Activated B cell treated with CpG ODN at 0.5 μM for 24 hours (primary cell): ENCODE measurements around the gene PLEKHA6. TPM values are rescaled to one million over a fixed set of nuclear protein-coding genes. Genes with fewer than 3 reads are reported as not detected.

Experiments
- ATAC-seq: fragments of 200-7000 bp; cut with Tn5 transposase; one replicate; pipeline ENCODE4 v1.10.0; 2021; ENCODE audit warnings: low read depth, mild to moderate bottlenecking, moderate library complexity
- CTCF ChIA-PET: fragments of 350-600 bp; sonication (Branson Sonifier 250); formaldehyde crosslinking; loops from one replicate; lab custom pipeline; 2021; ENCODE audit warnings: antibody characterized with exemption; lab: Charles Lee
- POLR2A ChIA-PET: fragments of 350-600 bp; sonication (Branson Sonifier 250); formaldehyde crosslinking; loops from one replicate; lab custom pipeline; 2021; ENCODE audit warnings: antibody characterized with exemption; lab: Charles Lee
- DNase-seq: peaks from one replicate; pipeline ENCODE4 v3.0.0; 2022
- H3K27ac Mint-ChIP-seq: one replicate; pipeline ENCODE4 v1.8.0; 2020; ENCODE audit warnings: mixed read lengths
- H3K27me3 Mint-ChIP-seq: one replicate; pipeline ENCODE4 v1.8.0; 2021; ENCODE audit warnings: mixed read lengths
- H3K36me3 Mint-ChIP-seq: one replicate; pipeline ENCODE4 v1.8.0; 2021; ENCODE audit warnings: low read depth, mixed read lengths
- H3K4me1 Mint-ChIP-seq: one replicate; pipeline ENCODE4 v1.8.0; 2021; ENCODE audit warnings: mixed read lengths
- H3K4me3 Mint-ChIP-seq: one replicate; pipeline ENCODE4 v1.8.0; 2020; ENCODE audit warnings: mild to moderate bottlenecking, mixed read lengths
- H3K9me3 Mint-ChIP-seq: one replicate; pipeline ENCODE4 v1.8.0; 2020; ENCODE audit warnings: mixed read lengths
- CTCF ChIP-seq: fragments of 200-600 bp; IDR thresholded peaks from one replicate; pipeline ENCODE4 v1.8.0; 2022; ENCODE audit warnings: antibody characterized with exemption, mild to moderate bottlenecking
- intact Hi-C: fragments of 100-400 bp; cut with micrococcal nuclease; formaldehyde crosslinking; loops from one replicate; pipeline ENCODE4 v1.15.1; 2024
- total RNA-seq: library from RNA; stranded (reverse); gene quantifications from 2 replicates; pipeline ENCODE4 v1.2.3, GENCODE V29; 2022

PLEKHA6 gene
- total RNA-seq, 1 donor from 2014 or later = 0.62 TPM

GRCh38 chr1:204337036-204337429 is 22.7 kb downstream of the PLEKHA6 start:
- Mint-ChIP-seq H3K4me3 (no peak overlapping the region), H3K36me3 (no peaks in the 10 kb centered on the region), H3K9me3 (no peaks in the 10 kb centered on the region), H3K27ac (no peak overlapping the region), H3K27me3 (peaks cover 20% of the 10 kb centered on the region), H3K4me1 (no peaks in the 10 kb centered on the region)
- DNase-seq (no peak), ATAC-seq (no peak)
- no peak for TF ChIP-seq CTCF
- ChIA-PET POLR2A (no interaction called here), CTCF (no interaction called here)
- intact Hi-C loops = no loop called here

GRCh38 chr1:204336421-204337035 is 23.2 kb downstream of the PLEKHA6 start:
- CTCF ChIA-PET = no interaction called here
- H3K36me3 Mint-ChIP-seq = no peaks in the 10 kb centered on the region

GRCh38 chr1:204335533-204335932 is 24.2 kb downstream of the PLEKHA6 start:
- ChIA-PET POLR2A (no interaction called here), CTCF (no interaction called here)
- no peak for DNase-seq
- Mint-ChIP-seq H3K4me1 (no peaks in the 10 kb centered on the region), H3K27ac (no peak overlapping the region), H3K4me3 (no peak overlapping the region), H3K27me3 (peaks cover 18% of the 10 kb centered on the region), H3K36me3 (no peaks in the 10 kb centered on the region), H3K9me3 (no peaks in the 10 kb centered on the region)
- TF ChIP-seq CTCF = no peak
- no peak for ATAC-seq
- intact Hi-C loops = no loop called here

More at GRCh38 chr1:204336421-204337035, 23.2 kb downstream of the PLEKHA6 start:
- TF ChIP-seq CTCF = no peak
- Mint-ChIP-seq H3K4me3 (no peak overlapping the region), H3K27ac (no peak overlapping the region), H3K9me3 (no peaks in the 10 kb centered on the region), H3K27me3 (peaks cover 20% of the 10 kb centered on the region), H3K4me1 (no peaks in the 10 kb centered on the region)
- intact Hi-C loops = no loop called here
- DNase-seq (no peak), ATAC-seq (no peak)
- POLR2A ChIA-PET = no interaction called here

GRCh38 chr1:204335085-204335484 is 24.6 kb downstream of the PLEKHA6 start:
- ATAC-seq = no peak
- H3K36me3 Mint-ChIP-seq = no peaks in the 10 kb centered on the region
- intact Hi-C loops = no loop called here
- ChIA-PET POLR2A (no interaction called here), CTCF (no interaction called here)
- no peak overlapping the region for H3K4me3 Mint-ChIP-seq
- TF ChIP-seq CTCF = no peak
- DNase-seq = no peak
- H3K4me1 Mint-ChIP-seq = no peaks in the 10 kb centered on the region
- H3K9me3 Mint-ChIP-seq = no peaks in the 10 kb centered on the region
- no peak overlapping the region for H3K27ac Mint-ChIP-seq
- H3K27me3 Mint-ChIP-seq = peaks cover 15% of the 10 kb centered on the region

- ChIA-PET CTCF (no interaction called here), POLR2A (no interaction called here)
- no peak for DNase-seq
These were observed 25.3 kb downstream of the PLEKHA6 start for GRCh38 chr1:204334455-204334854.

More at GRCh38 chr1:204334455-204334854, 25.3 kb downstream of the PLEKHA6 start:
- intact Hi-C loops = no loop called here
- Mint-ChIP-seq H3K36me3 (no peaks in the 10 kb centered on the region), H3K4me1 (no peaks in the 10 kb centered on the region), H3K27me3 (peaks cover 13% of the 10 kb centered on the region), H3K27ac (no peak overlapping the region), H3K4me3 (no peak overlapping the region), H3K9me3 (no peaks in the 10 kb centered on the region)
- no peak for TF ChIP-seq CTCF
- ATAC-seq = no peak
